ENCODE measurements around the gene PTPN4. TPM values are rescaled to one million over a fixed set of nuclear protein-coding genes. Genes with fewer than 3 reads are reported as not detected.

PTPN4 gene
- total RNA-seq, 4 donors from 2014 or later: 35.6 to 61.5 (median 51.6) TPM

GRCh38 chr2:119862127-119862889, 102.6 kb downstream of the PTPN4 start:
- H3K4me3 ChIP-seq: no peak overlapping the region
- intact Hi-C loops (cut with DNase I; ENCODE audit: low total_unique reads): no loop called here

DNA sequence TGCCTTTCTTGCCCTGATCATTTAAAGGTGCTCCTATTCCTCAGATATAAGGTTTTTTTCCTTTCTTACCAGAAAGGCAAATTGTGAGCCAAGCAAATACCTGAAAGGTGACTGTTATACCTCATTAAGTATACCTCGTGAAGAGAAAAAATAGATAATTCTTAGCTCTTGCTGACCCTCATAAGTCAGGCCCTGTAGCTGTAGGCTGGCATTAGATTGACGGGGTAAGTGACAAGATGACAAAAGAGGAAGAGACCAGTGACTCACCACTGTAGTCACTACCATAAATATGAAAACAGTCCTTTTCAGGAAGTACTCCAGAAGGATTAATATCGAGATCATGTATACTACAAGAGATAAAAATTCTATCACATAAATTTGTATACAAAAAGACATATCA, 104.6 kb downstream of the PTPN4 start:
- H3K36me3 ChIP-seq: no peaks in the 10 kb centered on the region
- TF ChIP-seq, protein P1, sequence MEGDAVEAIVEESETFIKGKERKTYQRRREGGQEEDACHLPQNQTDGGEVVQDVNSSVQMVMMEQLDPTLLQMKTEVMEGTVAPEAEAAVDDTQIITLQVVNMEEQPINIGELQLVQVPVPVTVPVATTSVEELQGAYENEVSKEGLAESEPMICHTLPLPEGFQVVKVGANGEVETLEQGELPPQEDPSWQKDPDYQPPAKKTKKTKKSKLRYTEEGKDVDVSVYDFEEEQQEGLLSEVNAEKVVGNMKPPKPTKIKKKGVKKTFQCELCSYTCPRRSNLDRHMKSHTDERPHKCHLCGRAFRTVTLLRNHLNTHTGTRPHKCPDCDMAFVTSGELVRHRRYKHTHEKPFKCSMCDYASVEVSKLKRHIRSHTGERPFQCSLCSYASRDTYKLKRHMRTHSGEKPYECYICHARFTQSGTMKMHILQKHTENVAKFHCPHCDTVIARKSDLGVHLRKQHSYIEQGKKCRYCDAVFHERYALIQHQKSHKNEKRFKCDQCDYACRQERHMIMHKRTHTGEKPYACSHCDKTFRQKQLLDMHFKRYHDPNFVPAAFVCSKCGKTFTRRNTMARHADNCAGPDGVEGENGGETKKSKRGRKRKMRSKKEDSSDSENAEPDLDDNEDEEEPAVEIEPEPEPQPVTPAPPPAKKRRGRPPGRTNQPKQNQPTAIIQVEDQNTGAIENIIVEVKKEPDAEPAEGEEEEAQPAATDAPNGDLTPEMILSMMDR (IDR thresholded peaks at IDR 0.05): no peak
- TF ChIP-seq POLR2A (IDR thresholded peaks at IDR 0.05): no peak
- H3K4me1 ChIP-seq: no peaks in the 10 kb centered on the region
- H3K9me3 ChIP-seq: no peaks in the 10 kb centered on the region
- H3K4me3 ChIP-seq: no peak overlapping the region
- DNase-seq: no peak
- intact Hi-C loops (cut with DNase I; ENCODE audit: low total_unique reads): no loop called here
- no peak overlapping the region for H3K27ac ChIP-seq
- H3K27me3 ChIP-seq: no peaks in the 10 kb centered on the region

More at GRCh38 chr2:119862127-119862889, 102.6 kb downstream of the PTPN4 start:
- Histone ChIP-seq H3K9me3 (no peaks in the 10 kb centered on the region), H3K36me3 (no peaks in the 10 kb centered on the region), H3K4me1 (no peaks in the 10 kb centered on the region), H3K27me3 (no peaks in the 10 kb centered on the region), H3K27ac (no peak overlapping the region)
- DNase-seq: no peak
- TF ChIP-seq, protein P1 (IDR thresholded peaks at IDR 0.05): no peak
- no peak for TF ChIP-seq POLR2A (IDR thresholded peaks at IDR 0.05)

- Histone ChIP-seq H3K4me1 (no peaks in the 10 kb centered on the region), H3K9me3 (no peaks in the 10 kb centered on the region), H3K27me3 (no peaks in the 10 kb centered on the region), H3K27ac (no peak overlapping the region), H3K36me3 (no peaks in the 10 kb centered on the region), H3K4me3 (no peak overlapping the region)
- DNase-seq: no peak
- TF ChIP-seq, protein P1 (IDR thresholded peaks at IDR 0.05): no peak
- TF ChIP-seq POLR2A (IDR thresholded peaks at IDR 0.05): no peak
- intact Hi-C loops (cut with DNase I; ENCODE audit: low total_unique reads): no loop called here
Measured at GRCh38 chr2:119871725-119872124, 112.0 kb downstream of the PTPN4 start.

GRCh38 chr2:119873350-119874315, 113.9 kb downstream of the PTPN4 start:
- no peaks in the 10 kb centered on the region for H3K36me3 ChIP-seq
- no peak overlapping the region for H3K27ac ChIP-seq
- no peaks in the 10 kb centered on the region for H3K4me1 ChIP-seq
- intact Hi-C loops (cut with DNase I; ENCODE audit: low total_unique reads): no loop called here
- TF ChIP-seq, protein P1 (IDR thresholded peaks at IDR 0.05): no peak
- no peak for TF ChIP-seq POLR2A (IDR thresholded peaks at IDR 0.05)
- no peaks in the 10 kb centered on the region for H3K27me3 ChIP-seq
- no peak overlapping the region for H3K4me3 ChIP-seq
- H3K9me3 ChIP-seq: no peaks in the 10 kb centered on the region
- no peak for DNase-seq

DNA sequence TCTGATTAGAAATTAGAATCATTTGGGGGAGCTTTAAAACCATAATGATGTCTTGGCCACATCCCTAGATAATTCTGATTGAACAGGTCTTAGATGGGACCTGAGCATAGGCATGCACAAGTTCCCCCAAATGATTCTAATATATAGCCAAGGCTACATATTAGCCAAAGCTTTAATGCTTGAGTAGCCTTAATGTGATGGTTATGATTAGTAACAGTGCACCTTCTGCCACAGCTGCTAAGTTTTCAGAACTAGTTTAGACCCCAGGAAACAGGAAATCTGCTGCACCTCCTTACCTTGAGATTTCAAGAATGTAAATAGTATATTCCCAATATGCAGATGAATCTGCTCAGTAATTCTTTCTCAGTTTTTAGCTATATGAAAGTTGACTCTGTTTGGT, 119.8 kb downstream of the PTPN4 start:
- no peak for TF ChIP-seq POLR2A (IDR thresholded peaks at IDR 0.05)
- TF ChIP-seq, protein P1 (IDR thresholded peaks at IDR 0.05): no peak
- no peaks in the 10 kb centered on the region for H3K4me1 ChIP-seq
- H3K27me3 ChIP-seq: no peaks in the 10 kb centered on the region
- no peak overlapping the region for H3K27ac ChIP-seq
- H3K9me3 ChIP-seq: no peaks in the 10 kb centered on the region
- no peaks in the 10 kb centered on the region for H3K36me3 ChIP-seq
- intact Hi-C loops (cut with DNase I; ENCODE audit: low total_unique reads): no loop called here
- no peak overlapping the region for H3K4me3 ChIP-seq
- no peak for DNase-seq

All from uterus (tissue), 4 donors.